Activated CD8-positive, alpha-beta memory T cell treated with anti-CD3 and anti-CD28 coated beads for 4 hours (primary cell): ENCODE data around the gene CAMLG.
"Not testable (repeated sequence)": the region's sequence is repeated elsewhere in the genome, so short reads cannot be mapped to it uniquely, and the experiment has no call there.

ENCODE experiments used
- DNase-seq, 2 donors: peaks; one replicate each; pipeline ENCODE4 v3.0.0-alpha.2; 2020; ENCODE audit warnings: low read depth in 2 of 2

Gene CAMLG

DNA sequence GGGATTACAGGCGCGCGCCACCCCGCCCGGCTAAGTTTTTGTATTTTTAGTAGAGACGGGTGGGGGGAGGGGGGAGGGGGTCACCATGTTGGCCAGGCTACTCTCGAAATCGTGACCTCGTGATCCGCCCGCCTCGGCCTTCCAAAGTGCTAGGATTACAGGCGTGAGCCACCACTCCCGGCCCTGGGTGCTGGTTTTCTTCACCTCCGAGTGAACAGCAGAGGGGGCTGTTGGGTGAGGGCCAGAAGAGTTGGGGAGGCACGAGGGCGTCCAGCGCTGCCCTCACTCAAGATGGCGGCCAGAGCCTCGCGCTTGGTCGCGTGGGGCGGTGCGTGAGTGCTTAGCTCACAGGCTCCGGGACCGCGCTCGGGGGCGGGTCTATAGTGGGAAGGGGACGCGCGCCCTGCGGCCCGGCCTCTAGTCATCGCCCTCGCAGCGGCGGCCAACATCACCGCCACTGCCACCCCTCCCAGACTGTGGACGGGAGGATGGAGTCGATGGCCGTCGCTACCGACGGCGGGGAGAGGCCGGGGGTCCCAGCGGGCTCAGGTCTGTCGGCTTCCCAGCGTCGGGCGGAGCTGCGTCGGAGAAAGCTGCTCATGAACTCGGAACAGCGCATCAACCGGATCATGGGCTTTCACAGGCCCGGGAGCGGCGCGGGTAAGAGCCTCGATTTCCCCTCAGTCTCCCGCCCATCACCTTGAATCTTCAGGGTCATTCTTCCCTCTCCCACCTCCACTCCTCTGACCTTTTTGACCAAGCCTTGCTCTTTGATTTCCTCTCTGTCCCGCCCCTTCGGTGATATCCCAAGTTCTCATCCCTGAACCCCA is at the start of gene CAMLG:
Gene CAMLG (plus strand): TSS at position 416 of the 830 bp plus-strand sequence. CDS start 73 bp downstream, at position 489.
- DNase-seq = peak; percentile 94 to 96

DNA sequence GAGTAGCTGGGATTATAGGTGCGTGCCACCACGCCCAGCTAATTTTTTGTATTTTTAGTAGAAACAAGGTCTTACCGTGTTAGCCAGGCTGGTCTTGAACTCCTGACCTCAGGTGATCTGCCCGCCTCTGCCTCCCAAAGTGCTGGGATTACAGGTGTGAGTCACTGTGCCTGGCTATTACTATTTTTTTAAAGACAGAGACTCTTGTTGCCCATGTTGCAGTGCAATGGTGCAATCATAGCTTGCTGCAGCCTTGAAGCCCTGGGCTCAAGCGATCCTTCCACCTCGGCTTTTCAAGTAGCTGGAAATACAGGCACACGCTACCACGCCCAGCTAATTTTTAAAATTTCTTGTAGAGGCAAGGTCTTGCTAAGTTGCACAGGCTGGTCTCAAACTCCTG is 48.2 kb upstream of the CAMLG start:
- not testable (repeated sequence) for DNase-seq

DNA sequence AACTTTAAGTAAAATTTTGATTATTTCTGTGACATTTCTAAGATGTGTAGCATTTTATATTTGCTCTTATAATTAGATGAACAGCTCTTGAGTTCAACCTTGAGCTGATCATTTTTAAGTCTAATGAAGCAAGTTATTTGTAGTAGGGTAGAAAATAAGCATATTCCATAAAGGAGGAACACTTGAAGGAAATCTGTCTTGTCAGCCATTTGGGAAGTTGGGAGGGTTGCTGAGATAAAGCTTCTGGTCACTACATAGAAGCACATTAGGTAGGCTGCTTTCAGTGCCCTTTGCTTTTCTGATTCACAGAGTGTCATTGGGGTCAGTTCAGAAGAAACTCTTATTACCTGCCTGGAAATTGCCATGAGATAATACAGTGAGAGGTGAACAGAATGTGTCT is 45.6 kb upstream of the CAMLG start:
- DNase-seq = no peak

DNA sequence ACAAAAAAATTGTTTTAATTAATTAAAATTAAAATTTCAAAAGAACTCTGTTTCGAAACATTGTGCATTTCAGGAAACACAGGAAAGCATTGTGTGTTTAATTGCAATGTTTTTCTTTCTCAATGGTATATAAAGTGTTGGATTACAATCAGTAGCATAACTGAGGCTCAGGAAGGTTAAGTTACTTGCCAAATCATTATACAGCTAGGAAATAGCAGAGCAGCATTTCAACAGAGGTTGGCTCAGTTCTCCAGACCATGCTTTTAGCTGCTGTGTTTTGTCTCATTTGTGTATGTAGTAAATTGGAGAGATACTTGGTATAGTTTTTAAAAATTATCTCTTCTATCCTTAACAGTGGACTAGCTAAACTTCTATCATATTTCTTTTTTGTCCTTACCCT is 30.0 kb upstream of the CAMLG start:
- DNase-seq = no peak

DNA sequence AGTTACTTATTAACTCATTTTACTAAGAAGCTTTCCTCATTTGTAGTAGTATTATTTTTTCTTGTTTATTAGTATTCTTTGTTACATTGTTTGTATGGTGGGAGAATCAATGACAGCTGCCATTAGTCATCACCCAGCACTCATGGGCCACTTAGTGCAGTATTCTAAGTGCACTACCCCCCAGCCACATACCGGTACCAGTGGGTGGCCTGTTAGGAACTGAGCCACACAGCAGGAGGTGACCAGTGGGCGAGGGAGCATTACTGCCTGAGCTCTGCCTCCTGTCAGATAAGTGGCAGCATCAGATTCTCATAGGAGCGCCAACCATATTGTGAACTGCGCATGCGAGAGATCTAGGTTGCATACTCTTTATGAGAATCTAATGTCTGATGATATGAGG is 24.2 kb upstream of the CAMLG start:
- DNase-seq = no peak

DNA sequence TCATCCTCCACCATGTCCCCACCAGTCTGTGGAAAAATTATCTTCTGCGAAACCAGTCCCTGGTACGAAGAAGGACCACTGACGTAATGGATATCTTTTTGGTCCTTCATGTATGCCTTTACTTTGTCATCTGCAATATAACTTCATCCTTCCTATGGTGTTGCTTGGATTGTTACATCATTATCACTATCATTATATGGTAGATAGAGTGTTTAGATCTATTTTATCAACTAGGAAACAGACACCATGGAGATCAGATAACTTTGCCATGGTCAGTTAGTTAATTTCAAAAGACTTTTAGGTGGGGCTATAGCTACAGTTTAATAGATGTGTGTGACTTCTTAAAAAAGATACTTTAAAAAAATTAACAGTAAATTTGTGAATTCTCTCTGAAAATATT is 23.8 kb upstream of the CAMLG start:
- no peak for DNase-seq

DNA sequence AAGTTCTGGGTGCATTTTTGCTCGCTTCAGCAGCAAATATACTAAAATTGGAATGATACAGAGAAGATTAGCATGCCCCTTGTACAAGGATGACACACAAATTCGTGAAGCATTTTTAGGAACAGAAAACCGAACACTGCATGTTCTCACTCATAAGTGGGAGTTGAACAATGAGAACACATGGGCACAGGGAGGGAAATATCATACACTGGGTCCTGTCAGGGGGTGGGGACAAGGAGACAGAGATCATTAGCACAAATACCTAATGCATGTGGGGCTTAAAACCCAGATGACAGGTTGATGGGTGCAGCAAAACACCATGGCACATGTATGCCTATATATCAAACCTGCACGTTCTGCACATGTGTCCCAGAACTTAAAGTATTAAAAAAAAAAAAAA is 22.9 kb upstream of the CAMLG start:
- not testable (repeated sequence) for DNase-seq

DNA sequence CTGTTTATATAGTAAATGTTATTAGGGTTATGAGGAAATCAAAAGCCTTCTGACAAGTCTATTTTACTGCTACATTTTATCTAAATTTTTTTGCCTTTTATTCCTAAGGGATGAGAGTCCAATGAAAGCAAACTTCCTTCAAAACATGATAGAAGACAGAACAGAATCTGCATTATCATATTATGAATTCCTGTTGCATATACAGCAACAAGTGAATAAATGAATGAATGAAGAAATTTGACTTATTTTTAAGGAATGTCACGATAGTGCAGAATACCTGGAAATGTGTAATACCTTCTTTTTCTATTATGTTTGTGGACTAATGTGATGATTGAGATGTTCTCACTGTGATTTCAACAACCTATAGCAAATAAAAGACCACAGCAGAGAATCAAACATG is 13.5 kb upstream of the CAMLG start:
- DNase-seq = no peak

DNA sequence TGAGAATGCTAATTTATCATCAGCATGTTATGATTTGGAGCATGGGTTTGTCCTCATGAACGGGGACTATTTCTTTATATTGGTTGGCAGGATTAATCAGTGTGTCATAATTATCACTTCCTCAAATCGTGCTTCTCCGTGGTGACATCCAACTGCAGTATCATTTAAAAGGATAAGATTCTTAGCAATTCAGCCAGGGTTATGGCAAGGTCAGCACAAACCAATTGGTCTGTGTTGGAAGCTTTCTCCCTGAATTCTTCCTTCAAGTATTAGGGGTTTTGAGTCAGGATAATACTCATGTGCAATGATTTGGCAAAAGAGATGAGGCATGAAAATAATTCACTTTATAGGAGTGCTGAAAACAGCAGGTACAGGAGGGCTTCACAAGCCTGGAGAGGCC is 5.5 kb upstream of the CAMLG start:
- DNase-seq = no peak

DNA sequence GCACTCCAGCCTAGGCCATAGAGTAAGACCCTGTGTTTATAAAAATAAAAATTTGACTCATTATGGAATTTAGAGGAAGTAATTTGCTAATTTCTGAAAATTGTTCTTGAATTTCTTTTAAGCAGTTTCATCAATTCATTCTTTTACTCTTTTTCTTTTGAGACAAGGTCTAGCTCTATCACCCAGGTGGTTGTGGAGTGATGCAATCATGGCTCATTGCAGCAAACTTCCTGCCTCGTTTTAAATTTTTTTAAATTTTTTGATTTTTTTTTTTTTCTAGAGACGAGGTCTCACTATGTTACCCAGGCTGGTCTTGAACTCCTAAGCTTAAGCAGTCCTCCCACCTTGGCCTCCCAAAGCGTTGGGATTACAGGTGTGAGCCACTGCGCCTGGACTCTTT is 3.1 kb upstream of the CAMLG start:
- DNase-seq = no peak

DNA sequence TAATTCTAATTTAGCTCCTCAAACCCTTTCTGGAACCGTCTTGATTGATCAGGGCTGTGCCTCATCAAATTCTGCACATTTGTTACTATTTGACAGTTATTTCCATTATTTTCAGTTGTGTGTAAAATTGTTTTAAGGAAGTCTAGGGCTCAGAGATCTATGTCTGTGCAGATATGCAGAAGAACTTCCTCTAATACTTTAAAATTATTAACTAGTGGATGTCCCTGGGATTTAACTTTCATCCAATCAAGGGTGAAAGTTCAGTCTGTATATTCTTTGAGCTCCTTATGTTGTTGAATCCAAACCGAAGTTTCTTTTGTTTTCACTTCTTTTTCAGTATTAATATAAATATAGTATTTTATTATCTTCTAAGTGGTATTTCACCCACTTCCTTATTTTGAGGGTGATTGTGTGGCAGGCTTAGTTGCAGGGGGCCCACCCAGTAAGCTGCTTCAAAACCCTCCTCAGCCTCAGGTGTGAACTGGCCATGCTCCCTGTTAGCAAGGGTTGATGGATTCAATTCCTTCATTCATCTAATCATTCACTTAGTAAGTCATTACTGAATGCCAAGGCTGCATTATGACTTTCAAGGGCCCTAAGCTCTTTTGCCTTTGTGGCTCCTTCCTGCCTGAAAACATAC is 2.1 kb upstream of the CAMLG start:
- DNase-seq = no peak

DNA sequence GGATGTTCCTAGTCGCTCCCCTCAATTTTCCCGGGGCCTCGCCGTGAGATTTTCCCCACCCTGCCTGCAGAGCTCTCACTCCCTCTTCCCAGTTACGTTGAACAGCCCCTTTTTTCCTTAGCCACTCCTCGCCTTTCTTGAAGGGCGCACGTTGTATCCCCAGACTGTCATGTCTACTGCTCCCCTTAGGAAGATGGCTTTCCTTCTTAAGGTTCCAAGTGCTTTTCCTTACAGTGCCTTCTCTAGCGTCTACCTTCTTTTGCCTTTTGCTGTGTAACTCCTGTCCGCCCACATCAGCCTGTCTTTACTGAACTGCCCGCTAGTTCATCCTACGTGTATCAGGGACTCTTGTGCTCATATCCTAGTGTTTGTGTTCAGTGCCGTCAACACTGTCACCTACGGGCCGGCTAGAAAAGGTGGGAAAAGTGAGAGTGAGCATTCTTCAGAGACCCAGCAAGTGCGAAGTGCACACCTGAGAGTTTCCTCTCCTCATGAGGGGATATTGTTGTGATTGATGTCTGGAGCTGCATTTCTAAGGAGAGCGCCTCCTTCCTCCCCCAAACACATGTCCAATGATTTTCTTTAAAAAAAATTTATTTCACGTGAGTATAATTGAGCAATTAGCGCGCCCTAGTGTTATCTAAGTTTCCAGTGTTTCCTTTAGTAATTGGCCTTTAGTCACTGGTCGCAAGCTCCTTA is 764 bp downstream of the CAMLG start:
- DNase-seq = no peak

DNA sequence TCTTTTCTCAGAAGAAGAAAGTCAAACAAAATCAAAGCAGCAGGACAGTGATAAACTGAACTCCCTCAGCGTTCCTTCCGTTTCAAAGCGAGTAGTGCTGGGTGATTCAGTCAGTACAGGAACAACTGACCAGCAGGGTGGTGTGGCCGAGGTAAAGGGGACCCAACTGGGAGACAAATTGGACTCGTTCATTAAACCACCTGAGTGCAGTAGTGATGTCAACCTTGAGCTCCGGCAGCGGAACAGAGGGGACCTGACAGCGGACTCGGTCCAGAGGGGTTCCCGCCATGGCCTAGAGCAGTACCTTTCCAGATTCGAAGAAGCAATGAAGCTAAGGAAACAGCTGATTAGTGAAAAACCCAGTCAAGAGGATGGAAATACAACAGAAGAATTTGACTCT is 2.7 kb downstream of the CAMLG start:
- no peak for DNase-seq

DNA sequence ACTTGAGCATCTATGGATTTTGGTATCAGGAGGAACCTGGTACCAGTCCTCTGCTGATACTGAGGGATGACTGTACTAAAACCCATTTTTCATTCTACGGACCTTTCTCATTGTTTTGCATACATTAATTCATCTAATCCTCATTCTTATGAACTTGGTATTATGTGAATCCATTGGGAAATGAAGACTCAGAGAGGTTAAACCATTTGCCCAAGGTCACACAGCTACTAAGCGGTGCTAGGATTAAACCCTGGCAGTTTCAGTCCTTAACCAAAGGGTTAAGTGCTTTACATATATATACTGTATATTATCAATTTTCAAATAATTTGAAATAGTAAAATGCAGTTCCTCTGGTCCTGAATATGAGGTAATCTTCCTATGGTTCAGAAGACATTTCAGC is 3.8 kb downstream of the CAMLG start:
- DNase-seq = no peak

DNA sequence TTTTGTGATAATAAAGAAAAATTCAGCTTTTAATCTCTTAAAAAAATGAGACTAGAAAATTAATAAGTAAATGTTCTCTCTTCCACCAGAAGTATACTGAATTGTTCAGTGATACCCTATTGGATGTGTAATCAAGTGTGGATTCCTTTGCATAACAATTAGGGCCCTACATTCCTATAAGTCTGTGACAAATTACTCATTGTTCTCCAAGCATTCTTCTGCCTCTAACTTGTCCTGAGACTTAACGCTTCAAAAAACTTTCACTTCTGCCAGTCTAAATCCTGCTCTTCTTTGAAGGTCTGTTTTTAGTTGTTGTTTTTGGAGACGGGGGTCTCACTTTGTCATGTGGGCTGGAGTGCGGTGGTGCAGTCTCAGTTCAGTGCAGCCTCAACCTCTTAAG is 11.1 kb downstream of the CAMLG start:
- DNase-seq = no peak

DNA sequence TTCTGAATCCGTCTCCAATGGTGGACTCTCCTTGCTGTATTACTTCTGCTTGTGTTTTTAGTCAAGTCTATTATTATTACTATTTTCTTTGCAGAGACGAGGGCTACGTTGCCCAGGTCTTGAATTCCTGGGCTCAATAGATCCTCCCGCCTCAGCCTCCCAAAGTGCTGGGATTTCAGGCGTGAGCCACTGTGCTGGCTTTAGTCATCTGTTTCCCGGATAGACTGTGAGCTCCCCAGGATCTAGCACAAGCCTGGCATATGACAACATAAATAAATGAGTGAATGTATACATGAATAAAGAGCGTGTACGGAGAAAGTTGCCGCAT is 19.8 kb downstream of the CAMLG start:
- DNase-seq = no peak

DNA sequence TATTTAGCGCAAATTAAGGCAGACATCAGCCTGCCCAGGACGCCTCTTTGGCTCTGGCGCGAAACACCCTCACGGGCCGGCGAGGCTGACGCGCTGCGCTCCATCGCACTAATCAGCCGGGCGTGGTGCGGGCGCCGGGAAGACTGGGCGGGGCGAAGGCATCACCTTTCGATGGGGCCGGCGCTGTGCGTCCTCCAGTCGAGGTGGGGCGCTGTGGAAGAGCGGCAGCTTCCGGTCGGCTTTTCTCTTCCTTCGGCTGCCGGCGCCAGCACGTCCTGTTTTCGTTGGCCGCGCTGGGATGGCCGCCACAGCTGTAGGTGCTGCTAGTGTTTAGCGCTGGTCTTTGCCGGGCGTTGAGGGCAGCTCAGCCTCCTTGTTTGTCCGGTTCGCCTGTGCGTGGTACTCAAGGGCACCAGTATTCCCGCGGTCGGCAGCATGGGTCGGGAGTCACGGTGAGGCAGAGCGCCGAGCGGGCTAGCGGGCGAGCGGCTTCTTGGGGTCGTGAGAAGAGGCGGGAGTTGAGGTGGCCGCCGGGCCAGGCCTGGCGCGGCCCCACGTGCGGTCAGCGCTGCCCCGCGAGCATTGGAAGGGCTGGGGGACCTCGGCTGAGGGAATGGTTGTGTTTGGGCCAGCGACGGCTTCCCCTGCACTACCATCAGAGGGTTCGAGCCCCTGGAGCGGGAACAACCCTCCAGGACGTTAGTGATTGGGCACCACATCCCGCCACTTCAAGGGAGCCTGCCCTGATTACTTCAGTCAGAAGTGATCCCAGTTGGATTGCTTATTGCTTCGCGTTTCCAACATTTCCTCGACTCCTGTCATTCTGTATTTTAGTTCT is 20.4 kb downstream of the CAMLG start, which contains the start of gene DDX46:
Gene DDX46 (plus strand): TSS at position 276 of the 838 bp plus-strand sequence. CDS start 160 bp downstream, at position 436.
- peak; percentile 82 to 88 for DNase-seq

DNA sequence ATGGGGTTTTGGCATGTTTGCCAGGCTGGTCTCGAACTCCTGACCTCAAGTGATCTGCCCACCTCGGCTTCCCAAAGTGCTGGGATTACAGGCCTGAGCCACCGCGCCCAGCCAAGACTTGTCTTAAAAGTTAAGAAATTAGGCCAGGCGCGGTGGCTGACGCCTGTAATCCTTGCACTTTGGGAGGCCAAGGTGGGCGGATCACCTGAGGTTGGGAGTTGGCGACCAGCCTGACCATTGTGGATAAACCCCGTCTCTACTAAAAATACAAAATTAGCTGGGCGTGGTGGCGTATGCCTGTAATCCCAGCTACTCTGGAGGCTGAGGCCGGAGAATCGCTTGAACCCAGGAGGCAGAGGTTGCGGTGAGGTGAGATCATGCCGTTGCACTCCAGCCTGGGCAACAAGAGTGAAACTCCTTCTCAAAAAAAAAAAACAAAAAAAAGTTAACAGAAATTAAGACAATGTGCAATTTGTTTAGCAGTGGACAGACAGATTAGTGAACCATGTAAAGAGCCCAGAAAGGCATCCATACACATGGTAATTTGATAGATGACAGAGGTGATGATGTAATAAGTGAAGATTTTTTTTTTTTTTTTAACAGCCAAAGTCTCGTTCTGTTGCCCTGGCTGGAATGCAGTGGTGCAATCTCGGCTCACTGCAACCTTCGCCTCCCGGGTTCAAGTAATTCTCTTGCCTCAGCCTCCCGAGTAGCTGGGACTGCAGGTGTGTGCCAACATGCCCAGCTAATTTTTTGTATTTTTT is 29.4 kb downstream of the CAMLG start:
- not testable (repeated sequence) for DNase-seq

DNA sequence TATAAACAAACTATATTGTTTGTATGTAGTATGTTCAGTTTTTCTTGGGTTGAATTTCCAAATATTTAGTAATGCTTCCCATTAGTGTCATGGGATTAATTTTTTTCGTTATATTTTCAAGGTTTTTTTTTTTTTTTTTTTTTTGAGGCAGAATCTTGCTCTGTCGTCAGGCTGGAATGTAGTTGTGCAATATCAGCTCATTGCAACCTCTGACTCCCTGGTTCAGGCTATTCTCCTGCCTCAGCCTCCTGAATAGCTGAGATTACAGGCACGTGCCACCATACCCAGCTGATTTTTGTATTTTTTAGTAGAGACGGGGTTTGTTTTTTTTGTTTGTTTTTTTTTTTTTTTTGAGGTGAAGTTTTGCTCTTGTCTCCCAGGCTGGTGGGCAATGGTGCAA is 30.9 kb downstream of the CAMLG start:
- no peak for DNase-seq

DNA sequence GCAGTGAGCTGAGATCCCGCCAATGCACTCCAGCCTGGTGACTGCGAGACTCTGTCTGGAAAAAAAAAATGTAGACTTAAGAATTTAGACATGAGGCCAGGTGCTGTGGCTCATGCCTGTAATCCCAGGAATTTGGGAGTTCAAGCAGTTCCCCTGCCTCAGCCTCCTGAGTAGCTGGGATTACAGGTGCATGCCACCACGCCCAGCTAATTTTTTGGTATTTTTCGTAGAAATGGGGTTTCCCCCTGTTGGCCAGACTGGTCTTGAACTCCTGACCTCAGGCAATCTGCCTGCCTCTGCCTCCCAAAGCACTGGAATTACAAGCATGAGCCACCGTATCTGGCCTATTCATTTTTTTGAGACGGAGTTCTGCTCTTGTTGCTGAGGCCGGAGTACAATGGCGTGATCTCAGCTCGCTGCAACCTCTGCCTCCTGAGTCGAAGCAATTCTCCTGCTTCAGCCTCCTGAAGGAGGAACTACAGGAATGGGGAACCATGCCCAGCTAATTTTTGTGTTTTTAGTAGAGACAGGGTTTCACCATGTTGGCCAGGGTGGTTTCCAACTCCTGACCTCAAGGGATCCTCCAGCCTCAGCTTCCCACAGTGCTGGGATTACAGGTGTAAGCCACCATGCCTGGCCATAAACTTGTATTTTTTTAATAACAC is 34.2 kb downstream of the CAMLG start:
- DNase-seq = no peak

DNA sequence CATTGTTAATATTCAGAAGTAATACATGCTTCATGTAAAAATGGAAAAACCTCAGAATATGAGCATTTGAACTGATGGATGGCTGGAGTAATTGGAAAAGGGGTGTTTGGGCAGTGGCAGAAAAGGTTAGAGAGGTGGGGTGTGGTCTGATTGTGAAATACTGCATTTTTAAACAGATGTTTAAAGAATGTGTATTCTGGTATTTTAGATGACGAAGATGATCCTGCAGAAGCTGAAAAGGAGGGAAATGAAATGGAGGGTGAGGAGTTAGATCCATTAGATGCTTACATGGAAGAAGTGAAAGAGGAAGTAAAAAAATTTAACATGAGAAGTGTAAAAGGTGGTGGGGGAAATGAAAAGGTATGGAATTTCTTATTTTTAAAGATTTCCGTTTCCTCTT is 39.0 kb downstream of the CAMLG start:
- DNase-seq = no peak
